Measurements from ENCODE around the gene ATOH8.

The ATOH8 gene

DNA sequence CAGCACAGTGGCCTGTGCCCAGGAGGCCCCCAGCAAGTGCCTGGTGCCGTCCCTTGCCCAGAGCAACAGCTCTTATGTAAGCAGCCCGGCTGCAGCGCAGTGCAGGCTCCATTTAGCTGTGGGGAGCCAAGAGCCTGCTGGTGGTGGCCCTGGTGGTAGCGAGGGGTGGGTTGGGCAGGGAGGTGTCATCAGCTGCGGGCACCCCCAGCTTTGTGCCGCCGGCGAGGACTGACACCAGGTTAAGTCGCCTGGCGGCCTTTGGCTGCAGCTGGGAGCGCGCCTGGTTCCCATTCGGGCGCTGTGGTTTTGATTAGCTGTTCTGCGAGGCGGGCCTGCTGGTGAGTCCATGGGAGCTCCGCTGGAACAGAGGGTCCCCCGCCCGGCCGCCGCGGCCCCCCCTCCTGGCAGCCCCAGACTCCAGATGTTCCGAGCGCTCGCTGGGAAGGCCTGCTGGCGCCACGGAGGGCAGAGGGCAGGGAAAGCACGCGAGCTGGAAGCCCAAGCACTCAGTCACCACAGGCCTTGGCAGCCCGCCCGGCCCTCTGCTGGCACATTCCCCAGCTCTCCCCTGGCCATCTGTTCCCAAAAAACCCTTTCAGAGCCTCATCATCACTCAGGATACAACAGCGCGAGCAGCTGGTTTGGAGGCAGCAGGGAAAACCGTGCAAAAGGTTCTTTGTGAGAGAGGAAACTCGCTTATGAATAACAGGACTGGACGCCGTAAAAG lies 18.4 kb downstream of the ATOH8 start:
- peak; percentile 79 for DNase-seq

DNA sequence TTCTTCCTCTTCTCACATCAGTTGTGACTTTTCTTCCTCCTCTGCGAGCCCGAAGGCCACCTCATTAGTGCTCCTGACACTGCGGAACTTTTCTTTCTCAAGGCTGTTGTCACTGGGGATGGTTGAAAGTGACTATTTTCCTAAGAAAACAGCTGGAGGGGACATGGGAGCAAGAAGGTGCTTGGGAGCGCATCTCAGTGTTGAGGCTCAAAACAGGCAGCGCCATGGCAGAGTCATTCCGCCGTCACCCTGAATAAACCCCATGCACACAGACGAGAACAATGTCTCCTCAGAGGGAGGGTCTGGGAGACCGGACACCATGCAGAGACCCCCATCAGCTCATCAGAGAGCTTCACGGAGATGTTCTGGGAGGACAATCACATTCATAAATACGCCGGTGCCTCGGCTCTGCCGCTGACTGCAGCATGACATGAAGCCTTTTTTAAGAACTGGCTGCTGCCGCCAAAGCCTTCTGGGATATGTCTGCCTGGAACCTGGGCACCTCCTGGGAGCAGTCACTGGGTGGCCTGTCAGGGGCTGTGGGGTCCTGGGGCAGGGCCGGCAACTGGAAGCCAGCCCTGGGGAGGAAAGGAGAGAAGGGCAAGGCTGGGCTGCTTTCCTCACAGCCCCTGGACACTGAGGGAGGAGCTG lies 19.2 kb downstream of the ATOH8 start:
- DNase-seq, result no peak

GRCh38 chr2:85773692-85774091 lies 19.9 kb downstream of the ATOH8 start:
- no peak for DNase-seq

- DNase-seq, result no peak
Observed at GRCh38 chr2:85774126-85774978, 20.6 kb downstream of the ATOH8 start.

DNA sequence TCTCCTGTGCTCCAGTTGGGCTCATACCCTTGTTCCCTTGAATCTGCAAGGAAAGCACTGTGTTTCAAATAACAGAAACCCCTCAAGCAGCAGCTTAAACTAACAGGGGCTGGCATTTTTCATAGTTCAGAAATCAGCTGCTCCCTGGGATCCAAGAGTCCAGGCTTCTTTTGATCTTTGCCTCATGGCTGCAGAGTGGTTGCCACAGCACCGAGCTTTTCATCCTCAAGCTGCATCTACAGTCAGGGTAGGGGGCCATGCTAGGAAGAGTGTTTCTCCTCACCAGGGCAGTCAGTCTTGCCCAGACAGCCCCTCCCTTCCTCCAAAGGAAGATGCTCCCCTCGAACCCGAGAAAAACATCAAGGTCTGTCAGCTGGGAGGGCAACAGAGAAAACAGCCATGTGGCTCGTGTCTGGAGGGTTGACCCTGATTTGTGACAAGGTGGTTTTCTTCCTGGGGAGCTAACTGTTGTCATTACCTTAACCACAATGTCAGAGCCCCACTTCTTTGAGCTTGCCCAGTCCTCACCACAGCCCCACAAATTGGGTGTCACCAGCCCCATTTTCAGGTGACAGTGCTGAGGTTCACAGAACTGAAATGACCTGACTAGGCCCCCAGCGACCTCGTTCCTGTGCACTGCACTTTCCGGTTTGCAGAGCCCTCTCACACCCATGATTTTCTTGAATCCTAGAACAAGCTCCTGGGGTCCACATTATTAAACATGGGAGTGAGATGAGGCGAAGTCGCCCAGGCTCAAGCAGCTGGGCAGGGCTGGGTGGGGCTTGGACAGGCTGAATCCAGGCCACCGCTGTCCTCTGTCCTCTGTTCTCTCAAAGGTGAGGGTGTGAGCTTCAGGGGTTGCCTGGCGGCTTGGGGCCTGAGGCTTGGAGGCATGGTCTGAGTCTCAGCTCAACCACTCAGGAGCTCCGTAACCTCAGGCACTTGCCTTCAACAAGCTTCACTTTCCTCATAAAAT lies 21.9 kb downstream of the ATOH8 start:
- no peak for DNase-seq

DNA sequence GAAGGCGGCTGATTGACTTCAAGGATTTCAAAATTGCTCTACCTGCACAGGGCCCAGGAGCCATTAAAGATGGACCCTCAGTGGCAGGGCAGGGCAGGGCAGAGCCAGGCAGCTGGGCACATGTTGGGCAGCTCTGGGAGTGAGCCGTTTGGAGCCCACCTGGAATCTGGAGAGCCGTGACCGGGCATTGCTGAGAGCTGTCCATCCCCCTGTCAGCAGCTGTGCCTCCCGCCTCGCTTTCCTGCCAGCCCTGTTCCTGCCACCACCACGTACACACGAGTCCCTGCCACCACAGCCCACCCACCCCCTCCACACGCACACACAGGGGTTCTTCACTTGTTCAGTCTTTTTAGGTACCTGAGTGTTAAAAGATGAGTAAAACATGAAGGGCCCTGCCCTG lies 22.9 kb downstream of the ATOH8 start:
- no peak for DNase-seq

DNA sequence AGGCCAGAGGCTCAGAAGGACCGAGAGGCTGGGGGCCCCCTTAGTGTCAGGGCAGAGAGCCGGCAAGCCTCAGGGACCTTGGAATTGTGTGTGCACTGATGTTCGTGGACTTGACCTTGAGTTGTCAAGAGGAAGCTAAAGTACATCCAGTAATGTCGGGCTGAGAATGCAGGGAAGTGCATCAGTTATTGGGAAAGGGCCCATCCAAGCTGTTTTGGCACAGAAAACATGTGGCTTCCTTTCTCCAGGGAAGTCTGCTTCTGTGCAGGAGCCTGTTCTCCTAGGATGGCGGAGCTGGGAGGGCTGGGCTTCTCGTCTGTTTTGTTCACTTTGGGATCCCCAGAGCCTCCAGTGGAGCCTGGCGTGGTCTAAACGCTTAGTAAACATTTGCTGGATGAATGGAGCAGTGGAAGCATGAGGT lies 23.7 kb downstream of the ATOH8 start:
- no peak for DNase-seq

DNA sequence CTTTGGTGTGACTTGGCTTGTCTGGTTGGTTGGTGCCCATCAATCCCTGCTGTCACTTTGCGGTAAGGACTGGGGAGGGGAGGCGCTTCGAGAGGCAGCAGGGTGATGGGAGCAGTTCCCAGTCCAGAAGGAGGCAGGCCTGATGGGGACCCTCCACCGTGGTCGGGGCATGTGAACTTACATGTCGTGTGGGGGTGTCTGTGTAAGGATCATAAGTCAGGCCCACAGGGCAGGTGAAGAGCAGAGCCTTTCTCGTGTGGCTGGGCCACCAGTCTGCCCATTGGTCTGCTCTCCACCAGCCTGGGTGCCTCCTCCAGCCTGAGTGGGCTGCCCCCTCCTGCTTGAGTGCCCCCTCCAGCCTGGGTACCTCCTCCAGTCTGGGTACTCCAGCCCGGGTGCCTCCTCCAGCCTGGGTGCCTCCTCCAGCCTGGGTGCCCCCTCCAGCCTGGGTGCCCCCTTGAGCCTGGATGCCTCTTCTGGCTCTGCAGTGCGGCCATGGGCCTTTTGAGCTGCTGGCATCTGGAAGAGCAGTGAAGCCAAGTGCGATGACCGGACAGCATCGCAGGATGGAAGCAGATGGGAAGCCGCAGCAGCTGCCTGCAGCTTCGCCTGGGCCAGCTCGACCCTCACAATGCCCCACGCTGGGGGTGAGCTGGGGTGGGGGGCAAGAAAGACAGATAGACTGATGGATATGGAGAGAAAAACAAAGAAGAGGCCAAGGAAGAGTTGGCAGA lies 25.0 kb downstream of the ATOH8 start:
- DNase-seq, result no peak

DNA sequence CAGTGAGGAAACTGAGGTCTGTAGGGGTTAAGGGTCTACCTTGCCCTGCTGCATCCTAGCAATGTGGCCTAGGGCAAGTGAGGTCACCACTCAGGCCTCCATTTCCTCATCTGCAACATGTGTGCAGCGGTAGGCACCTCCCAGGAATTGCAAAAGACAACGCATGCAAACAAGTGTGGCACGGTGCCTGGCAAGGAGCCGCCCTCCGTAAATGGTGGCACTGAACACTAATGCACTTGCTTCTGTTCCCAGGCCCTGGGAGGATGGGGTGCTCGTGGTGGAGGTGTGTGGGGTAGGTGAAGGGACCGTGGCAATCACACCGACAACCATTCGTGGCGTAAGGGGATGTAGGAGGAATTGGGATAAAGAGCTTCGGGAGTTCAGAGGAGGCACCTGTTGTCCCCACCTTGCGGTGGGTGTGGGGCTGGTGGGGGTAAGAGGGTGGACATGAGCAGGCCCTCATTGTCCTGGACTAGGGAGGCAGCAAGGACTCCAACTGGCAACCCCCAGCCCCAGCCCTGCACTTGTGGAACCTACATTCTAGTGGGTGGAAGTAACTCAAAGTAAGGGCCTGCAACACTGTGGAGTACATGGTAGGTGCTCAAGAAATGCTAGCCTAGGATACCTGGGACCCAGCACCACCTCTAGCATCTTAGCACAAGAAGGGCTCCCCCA lies 26.0 kb downstream of the ATOH8 start:
- DNase-seq, result no peak

DNA sequence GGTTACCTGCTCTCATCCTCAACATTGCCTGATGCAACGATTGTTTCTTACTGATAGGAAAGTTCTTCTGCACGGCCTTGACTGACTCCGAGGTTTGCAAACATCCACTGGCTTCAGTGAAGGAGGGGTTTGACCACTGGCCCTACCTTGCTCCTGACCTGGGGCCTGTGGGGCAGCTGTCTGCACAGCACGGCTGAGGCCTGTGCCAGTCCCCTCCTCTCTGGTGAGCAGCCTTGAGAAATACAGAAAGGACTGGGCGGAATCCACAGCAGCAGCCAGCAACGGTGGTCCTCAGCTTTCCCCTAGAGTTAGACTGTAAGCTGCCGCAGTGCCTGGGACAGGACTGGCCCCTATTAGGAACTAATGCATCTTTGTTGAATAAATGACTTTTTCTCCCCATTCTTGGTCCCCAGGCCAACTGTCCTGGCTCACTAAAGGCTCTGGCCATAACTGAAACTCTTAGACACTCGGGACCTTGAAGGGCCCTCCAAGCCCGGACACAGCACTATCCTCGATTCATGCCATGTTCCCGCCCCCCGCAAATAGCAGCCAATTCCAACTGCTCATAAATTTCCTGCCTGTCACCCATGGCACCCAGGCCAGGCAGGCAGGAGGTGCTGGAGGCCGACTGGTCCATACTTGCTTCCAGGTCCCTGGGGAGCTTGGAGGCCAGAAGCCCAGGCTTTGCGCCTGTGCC lies 26.7 kb downstream of the ATOH8 start:
- DNase-seq, result no peak

DNA sequence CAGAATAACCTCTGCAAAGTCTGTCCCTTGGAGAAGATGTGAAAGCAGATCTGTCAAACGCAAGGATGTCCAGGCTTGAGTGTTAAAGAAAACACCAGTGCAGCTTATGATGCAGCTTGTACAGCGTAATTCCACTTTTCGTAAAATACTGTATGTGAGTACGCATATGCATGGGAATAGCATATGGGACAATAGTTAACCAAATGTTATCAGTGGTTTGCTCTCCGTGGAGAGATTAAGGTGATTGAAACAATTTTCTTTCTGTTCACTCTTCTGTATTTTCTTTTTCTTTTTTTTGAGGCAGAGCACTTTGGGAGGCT lies 27.2 kb downstream of the ATOH8 start:
- DNase-seq, result no peak

- no peak for DNase-seq
Observed at GRCh38 chr2:85783796-85784195, 30.0 kb downstream of the ATOH8 start.

DNA sequence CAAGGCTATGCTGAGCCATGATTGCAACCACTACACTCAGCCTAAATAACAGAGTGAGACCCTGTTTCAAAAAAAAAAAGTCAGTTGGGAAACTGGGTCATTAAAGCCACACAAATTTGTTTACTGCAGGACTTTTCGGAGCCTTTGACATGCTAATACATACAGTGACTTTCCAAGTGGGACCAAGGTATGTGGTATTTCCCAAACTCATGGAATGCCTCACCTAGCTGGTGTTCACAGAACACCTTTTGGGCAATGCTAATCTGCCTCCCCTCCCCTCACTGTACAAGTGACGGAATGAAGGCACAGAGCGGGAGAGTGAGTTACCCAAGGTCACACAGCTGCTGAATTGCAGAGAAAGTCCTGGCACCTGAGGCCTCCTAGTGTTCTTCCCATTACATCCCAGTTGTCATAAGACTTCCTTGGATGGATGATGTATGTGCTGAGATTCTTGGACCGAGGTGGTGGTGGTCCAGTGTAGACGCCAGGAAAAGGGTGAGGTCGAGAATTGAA lies 30.7 kb downstream of the ATOH8 start:
- DNase-seq, result no peak

- DNase-seq, result peak; percentile 74
Observed at GRCh38 chr2:85785027-85785822, 31.4 kb downstream of the ATOH8 start.

- DNase-seq, result no peak
Observed at GRCh38 chr2:85785871-85786270, 32.1 kb downstream of the ATOH8 start.

GRCh38 chr2:85786444-85786843 lies 32.7 kb downstream of the ATOH8 start:
- DNase-seq, result no peak

DNA sequence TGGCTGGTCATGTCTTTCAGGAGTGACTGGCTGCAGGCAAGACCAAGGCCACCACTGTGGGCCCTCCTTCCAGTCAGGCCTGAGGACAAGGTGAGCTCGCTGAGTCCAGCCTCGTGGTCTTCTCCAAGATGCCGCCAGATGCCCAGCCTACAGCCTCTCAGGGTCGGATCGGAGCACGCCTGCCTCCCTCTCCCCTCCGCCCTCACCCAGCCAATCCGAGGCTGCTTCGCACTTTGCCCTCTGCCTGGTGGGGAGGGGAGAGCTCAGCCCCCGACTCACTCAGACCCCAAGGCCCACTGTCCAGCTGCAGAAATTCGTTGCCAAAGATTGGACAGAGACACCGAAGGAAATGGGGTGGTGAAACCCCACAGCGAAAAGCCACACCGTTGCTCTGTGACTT lies 33.1 kb downstream of the ATOH8 start:
- no peak for DNase-seq

DNA sequence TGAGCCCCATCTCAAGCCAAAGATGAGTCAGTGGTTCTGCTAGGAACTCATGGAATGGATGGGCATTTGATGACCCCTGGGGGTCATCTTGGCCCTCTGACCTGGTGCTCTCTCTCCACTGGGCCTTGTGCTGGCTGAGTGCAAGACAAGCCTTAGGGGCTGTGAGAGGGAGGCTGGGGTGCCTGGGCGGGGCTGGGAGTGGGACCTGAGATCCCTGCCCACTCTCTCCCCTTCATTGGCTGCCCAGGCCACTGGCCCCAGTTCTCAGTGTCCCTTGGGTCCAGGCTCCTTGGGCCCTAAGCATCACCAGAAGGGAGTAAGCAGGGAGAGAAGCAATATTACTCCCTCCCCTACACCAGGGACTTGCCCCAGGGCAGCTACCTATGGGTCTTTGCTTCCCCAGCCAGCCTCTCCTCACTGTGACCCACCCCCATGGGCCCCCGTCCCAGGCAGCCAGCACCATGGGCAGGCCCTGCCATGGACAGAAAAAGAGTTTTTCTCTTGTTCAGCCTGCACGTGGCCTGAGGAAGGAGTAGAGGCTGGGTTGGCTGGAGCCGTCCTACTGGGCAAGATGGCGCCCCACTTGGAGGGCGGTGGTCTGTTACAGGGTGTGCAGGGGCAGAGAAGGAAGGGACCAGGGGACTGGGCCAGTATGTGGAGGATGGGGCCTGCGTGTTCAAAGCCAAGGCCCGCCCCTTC lies 33.6 kb downstream of the ATOH8 start:
- no peak for DNase-seq

- DNase-seq, result no peak
Observed at GRCh38 chr2:85787981-85788340, 34.2 kb downstream of the ATOH8 start.

Data from hematopoietic multipotent progenitor cell treated with erythropoietin and hydrocortisone succinate and interleukin-3 and kit ligand, for 4 days (in vitro differentiated cells).